Naive B cell (primary cell): Measurements from ENCODE around the gene CCDC174. TPM values are rescaled to one million over a fixed set of nuclear protein-coding genes. Genes with fewer than 3 reads are reported as not detected.
"Not testable (repeated sequence)": the region's sequence is repeated elsewhere in the genome, so short reads cannot be mapped to it uniquely, and the experiment has no call there.

Experiments used
- ATAC-seq, 2 donors: fragments of 150-1000 bp; cut with Tn5 transposase; 2 replicates each; pipeline ENCODE4 v1.10.0; 2021; ENCODE audit warnings: low read depth in 2 of 2, mild to moderate bottlenecking in 2 of 2, moderate library complexity in 2 of 2
- DNase-seq: peaks from one replicate; pipeline ENCODE4 v3.0.0; 2022
- H3K27ac Mint-ChIP-seq, 6 donors: one replicate each; pipeline ENCODE4 v1.8.0; 2020 to 2022; ENCODE audit warnings: mild to moderate bottlenecking in 6 of 6, mixed read lengths in 6 of 6, moderate library complexity in 5 of 6, inconsistent platforms in 2 of 6
- H3K27me3 Mint-ChIP-seq, 3 donors: one replicate each; pipeline ENCODE4 v1.8.0; 2021 to 2022; ENCODE audit warnings: mixed read lengths in 3 of 3, mild to moderate bottlenecking in 1 of 3
- H3K36me3 Mint-ChIP-seq, 2 donors: one replicate each; pipeline ENCODE4 v1.8.0; 2020 to 2022; ENCODE audit warnings: mixed read lengths in 2 of 2, inconsistent platforms in 1 of 2, mild to moderate bottlenecking in 1 of 2
- H3K4me1 Mint-ChIP-seq, 3 donors: one replicate each; pipeline ENCODE4 v1.8.0; 2020 to 2022; ENCODE audit warnings: mixed read lengths in 3 of 3, inconsistent platforms in 1 of 3, mild to moderate bottlenecking in 1 of 3, moderate library complexity in 1 of 3
- H3K4me3 Mint-ChIP-seq, 8 donors: one replicate each; pipeline ENCODE4 v1.8.0; 2020 to 2022; ENCODE audit warnings: mild to moderate bottlenecking in 8 of 8, mixed read lengths in 8 of 8, moderate library complexity in 8 of 8, inconsistent platforms in 2 of 8
- H3K9me3 Mint-ChIP-seq, 7 donors: one replicate each; pipeline ENCODE4 v1.8.0; 2020 to 2022; ENCODE audit warnings: mixed read lengths in 7 of 7, mild to moderate bottlenecking in 5 of 7, inconsistent platforms in 2 of 7, moderate library complexity in 1 of 7
- polyA plus RNA-seq, 6 donors: library from polyadenylated mRNA; unstranded; fragments of 300-500 nt; fragmentation: Illumina TruSeq; gene quantifications; one replicate each; pipeline ENCODE4 v1.2.3, GENCODE V29; 2021; ENCODE audit warnings: low read depth in 6 of 6

CCDC174 gene
- polyA plus RNA-seq = 10 to 100 TPM; 18.8 to 27.0 (median 22.9) TPM

GRCh38 chr3:14651440-14652251, at the start of gene CCDC174:
Gene CCDC174 (plus strand): TSS chr3:14651762. CDS start chr3:14651837, 75 bp downstream.
- Mint-ChIP-seq H3K27me3 (no peaks in the 10 kb centered on the region), H3K4me1 (peaks cover 28 to 37% (median 29%) of the 10 kb centered on the region in 3 donors), H3K4me3 (peak within 1 kb of the TSS; percentile 87 to 99 (median 94)), H3K27ac (peak within 1 kb of the TSS; percentile 98 to 99 (median 99)), H3K36me3 (peaks cover 7 to 9% of the 10 kb centered on the region in 2 donors), H3K9me3 (peaks cover 0 to 3% (median 0%) of the 10 kb centered on the region in 7 donors)
- peak; percentile 95 for DNase-seq
- ATAC-seq = peak; percentile 93 to 94

DNA sequence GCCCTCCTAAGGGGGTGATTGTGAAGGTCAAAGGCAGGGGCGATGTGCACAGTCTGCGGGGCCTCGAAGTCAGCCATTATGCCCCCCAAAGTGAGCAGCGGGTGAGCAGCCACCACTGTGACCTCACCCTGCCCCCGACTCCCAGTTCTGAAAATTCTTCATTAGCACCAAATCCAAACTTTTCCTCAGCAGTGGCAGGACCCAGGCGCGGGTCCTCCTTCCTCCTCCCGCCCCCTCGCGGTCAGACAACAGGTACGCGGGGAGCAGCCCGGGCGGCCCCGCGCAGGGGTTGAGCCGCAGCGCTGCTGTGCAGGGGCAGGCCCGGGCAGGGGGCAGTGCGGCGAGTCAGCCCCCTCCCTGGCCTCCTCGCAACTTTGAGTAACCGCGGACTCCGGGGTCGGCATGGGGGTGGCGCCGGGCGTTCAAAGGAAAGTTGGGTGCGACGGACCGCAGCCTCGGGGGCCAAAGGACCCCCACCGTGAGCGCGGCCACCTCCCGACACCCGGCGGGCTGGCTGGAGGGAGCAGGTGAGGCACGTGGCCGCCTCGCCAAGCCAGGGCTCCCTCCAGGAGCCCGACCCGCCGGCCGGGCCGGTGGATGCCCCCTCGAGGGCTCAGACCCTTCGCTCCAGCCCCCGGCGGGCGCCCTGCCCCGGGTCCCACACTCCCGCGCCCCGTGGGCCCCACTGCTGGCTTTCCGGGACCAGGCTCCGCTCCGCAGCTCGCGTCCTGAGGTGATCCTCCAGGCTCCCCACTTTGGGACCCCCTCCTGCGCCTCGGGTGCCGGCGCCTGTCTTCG, 49.4 kb upstream of the CCDC174 start:
- H3K36me3 Mint-ChIP-seq = peaks cover 0 to 22% of the 10 kb centered on the region in 2 donors
- H3K27ac Mint-ChIP-seq = no peak overlapping the region
- peaks cover 0 to 3% (median 0%) of the 10 kb centered on the region in 3 donors for H3K4me1 Mint-ChIP-seq
- H3K4me3 Mint-ChIP-seq = no peak overlapping the region
- ATAC-seq = no peak
- H3K9me3 Mint-ChIP-seq = peaks cover 6 to 27% (median 13%) of the 10 kb centered on the region in 7 donors
- H3K27me3 Mint-ChIP-seq = peaks cover 66 to 74% (median 73%) of the 10 kb centered on the region in 3 donors
- no peak for DNase-seq

- Mint-ChIP-seq H3K4me3 (peak overlapping the region in 2 of 8 donors; percentile 48), H3K36me3 (peaks cover 0 to 22% of the 10 kb centered on the region in 2 donors), H3K27me3 (peaks cover 68 to 76% (median 71%) of the 10 kb centered on the region in 3 donors), H3K9me3 (peaks cover 6 to 24% (median 13%) of the 10 kb centered on the region in 7 donors), H3K27ac (no peak overlapping the region), H3K4me1 (peaks cover 0 to 3% (median 0%) of the 10 kb centered on the region in 3 donors)
- no peak for ATAC-seq
- no peak for DNase-seq
These were observed 48.5 kb upstream of the CCDC174 start for GRCh38 chr3:14602804-14603644.

DNA sequence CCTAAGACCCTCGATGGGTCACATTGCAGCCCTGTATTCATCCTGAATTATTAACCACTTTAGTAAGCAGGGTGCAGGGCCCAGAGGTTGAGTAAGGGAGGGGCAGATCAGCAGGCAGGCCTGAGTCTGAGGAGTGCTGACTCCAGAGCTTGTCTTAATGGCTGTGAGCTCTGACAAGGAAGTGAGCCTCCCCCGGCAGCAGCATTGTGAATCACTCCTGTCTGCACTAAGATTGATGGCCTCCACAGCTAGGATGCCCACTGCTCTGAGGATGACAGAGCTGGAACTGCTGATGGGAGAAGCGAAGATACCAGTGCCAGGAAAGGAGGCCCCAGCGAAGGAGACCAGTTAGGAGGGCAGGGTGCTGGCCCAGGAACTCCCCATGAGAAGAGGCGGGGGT, 46.5 kb upstream of the CCDC174 start:
- no peak overlapping the region for H3K27ac Mint-ChIP-seq
- peaks cover 2 to 12% (median 6%) of the 10 kb centered on the region in 7 donors for H3K9me3 Mint-ChIP-seq
- peaks cover 58 to 68% (median 65%) of the 10 kb centered on the region in 3 donors for H3K27me3 Mint-ChIP-seq
- no peak overlapping the region for H3K4me3 Mint-ChIP-seq
- no peak for DNase-seq
- H3K36me3 Mint-ChIP-seq = peaks cover 0 to 8% of the 10 kb centered on the region in 2 donors
- ATAC-seq = no peak
- peaks cover 0 to 3% (median 0%) of the 10 kb centered on the region in 3 donors for H3K4me1 Mint-ChIP-seq

DNA sequence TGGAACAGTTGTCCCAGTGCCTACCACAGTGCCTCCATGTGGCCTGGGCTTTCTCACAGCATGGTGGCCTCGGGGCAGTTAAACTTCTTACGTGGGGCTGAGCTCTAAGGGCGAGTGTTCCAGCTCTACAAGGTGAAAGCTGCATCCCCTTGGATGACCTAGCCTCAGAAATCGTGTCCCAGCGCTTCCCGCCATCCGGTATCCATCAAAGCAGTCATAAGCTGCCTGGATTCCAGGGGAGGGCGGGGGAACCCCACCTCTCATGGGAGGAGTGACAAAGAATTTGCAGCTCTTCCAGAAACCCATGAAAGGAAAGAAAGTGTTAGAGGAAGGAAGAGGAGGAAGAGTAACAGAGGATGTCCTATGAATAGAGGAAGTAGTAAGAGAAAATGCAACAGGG, 45.8 kb upstream of the CCDC174 start:
- Mint-ChIP-seq H3K27ac (no peak overlapping the region), H3K36me3 (peaks cover 0 to 8% of the 10 kb centered on the region in 2 donors)
- ATAC-seq = no peak

DNA sequence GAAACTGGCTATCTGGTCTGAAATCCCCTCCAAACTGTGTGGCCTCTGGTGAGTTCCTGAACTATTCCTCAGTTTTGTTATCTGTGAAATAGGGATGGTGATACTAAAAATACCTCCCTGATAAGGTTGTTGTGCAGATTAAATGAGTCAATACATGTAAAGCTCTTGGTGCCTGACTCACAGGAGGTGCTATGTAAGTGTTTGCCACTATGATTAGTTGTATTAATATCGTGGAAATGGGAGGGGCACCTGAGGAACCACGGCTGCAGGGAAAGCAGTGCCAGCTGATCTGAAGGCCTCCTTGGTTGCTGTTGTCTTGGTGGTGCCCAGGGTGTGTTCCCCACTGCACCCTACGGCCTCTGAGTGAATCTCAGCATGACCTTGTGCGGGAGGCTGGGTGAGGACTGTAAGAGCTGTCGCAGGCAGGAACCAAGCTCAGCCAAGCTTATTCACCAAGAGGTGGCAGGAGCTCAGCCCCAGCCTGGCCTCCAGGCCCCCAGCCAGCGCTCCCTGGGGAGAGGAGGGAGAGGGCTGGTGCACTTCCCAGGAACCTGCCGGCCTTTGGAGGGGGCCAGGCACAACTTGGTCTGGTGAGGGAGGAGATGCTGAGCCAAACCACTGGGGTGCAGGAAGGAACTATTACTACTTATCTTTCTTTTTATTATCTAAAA, 44.8 kb upstream of the CCDC174 start:
- DNase-seq (no peak), ATAC-seq (no peak)
- no peak overlapping the region for H3K4me3 Mint-ChIP-seq
- H3K27ac Mint-ChIP-seq = no peak overlapping the region
- H3K36me3 Mint-ChIP-seq = peaks cover 0 to 8% of the 10 kb centered on the region in 2 donors
- H3K27me3 Mint-ChIP-seq = peaks cover 56 to 61% (median 58%) of the 10 kb centered on the region in 3 donors
- peaks cover 2 to 12% (median 5%) of the 10 kb centered on the region in 7 donors for H3K9me3 Mint-ChIP-seq
- peaks cover 0 to 2% (median 0%) of the 10 kb centered on the region in 3 donors for H3K4me1 Mint-ChIP-seq

More for the DNA sequence above, 45.8 kb upstream of the CCDC174 start:
- Mint-ChIP-seq H3K4me1 (peaks cover 0 to 3% (median 0%) of the 10 kb centered on the region in 3 donors), H3K9me3 (peaks cover 2 to 12% (median 5%) of the 10 kb centered on the region in 7 donors), H3K4me3 (no peak overlapping the region), H3K27me3 (peaks cover 58 to 65% (median 65%) of the 10 kb centered on the region in 3 donors)
- DNase-seq = no peak

- no peak for ATAC-seq
These were observed 43.3 kb upstream of the CCDC174 start for GRCh38 chr3:14608298-14608697.

DNA sequence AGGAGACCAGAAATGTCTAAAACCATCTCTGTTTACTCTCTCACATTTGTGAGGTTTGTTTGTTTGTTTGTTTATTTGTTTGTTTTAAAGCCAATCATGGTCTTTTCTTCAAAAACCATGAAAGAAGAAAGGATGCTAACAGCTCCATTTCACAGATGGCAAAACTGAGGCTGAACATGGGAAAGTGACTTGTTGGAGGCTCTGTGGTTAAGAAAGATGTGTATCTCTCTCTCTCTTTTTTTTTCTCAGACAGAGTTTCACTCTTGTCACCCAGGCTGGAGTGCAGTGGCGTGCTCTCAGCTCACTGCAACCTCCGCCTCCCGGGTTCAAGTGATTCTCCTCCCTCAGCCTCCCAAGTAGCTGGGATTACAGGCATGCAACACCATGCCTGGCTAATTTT, 42.5 kb upstream of the CCDC174 start:
- H3K27me3 Mint-ChIP-seq = peaks cover 55 to 66% (median 61%) of the 10 kb centered on the region in 3 donors
- not testable (repeated sequence) for H3K27ac Mint-ChIP-seq, H3K4me1 Mint-ChIP-seq, H3K9me3 Mint-ChIP-seq, ATAC-seq, H3K4me3 Mint-ChIP-seq, DNase-seq, H3K36me3 Mint-ChIP-seq

More at GRCh38 chr3:14608298-14608697, 43.3 kb upstream of the CCDC174 start:
- Mint-ChIP-seq H3K27me3 (peaks cover 61 to 66% (median 62%) of the 10 kb centered on the region in 3 donors), H3K4me1 (no peaks in the 10 kb centered on the region), H3K4me3 (no peak overlapping the region), H3K27ac (peak overlapping the region in 1 of 6 donors; percentile 21), H3K9me3 (peaks cover under 1 to 9% (median 2%) of the 10 kb centered on the region in 7 donors), H3K36me3 (peaks cover 0 to 4% of the 10 kb centered on the region in 2 donors)
- no peak for DNase-seq

GRCh38 chr3:14609506-14609905, 42.1 kb upstream of the CCDC174 start:
- no peak overlapping the region for H3K4me3 Mint-ChIP-seq
- H3K4me1 Mint-ChIP-seq = no peaks in the 10 kb centered on the region
- peaks cover 51 to 63% (median 58%) of the 10 kb centered on the region in 3 donors for H3K27me3 Mint-ChIP-seq
- H3K36me3 Mint-ChIP-seq = no peaks in the 10 kb centered on the region
- H3K9me3 Mint-ChIP-seq = peaks cover 0 to 2% (median 0%) of the 10 kb centered on the region in 7 donors
- no peak for DNase-seq
- no peak overlapping the region for H3K27ac Mint-ChIP-seq
- ATAC-seq = no peak

DNA sequence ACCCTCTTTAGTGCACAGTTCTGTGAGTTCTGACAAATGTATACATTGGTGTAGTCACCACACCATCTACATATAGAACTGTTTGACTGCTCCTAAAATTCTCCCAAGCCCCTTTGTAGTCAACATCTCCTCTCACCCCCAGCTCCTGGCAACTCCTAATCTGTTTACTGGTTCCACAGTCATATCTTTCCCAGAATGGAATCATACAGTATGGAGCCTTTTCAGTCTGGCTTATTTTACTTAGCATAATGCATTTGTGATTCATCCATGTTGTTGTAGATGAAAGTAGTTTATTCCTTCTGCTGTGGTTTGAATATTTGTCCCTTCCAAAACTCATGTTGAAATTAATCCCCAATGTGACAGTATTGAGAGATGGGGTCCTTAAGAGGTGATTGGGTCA, 41.6 kb upstream of the CCDC174 start:
- Mint-ChIP-seq H3K27me3 (peaks cover 49 to 58% (median 54%) of the 10 kb centered on the region in 3 donors), H3K27ac (no peak overlapping the region), H3K4me1 (no peaks in the 10 kb centered on the region), H3K9me3 (peaks cover 0 to 2% (median 0%) of the 10 kb centered on the region in 7 donors), H3K36me3 (no peaks in the 10 kb centered on the region), H3K4me3 (no peak overlapping the region)
- ATAC-seq (no peak), DNase-seq (no peak)

DNA sequence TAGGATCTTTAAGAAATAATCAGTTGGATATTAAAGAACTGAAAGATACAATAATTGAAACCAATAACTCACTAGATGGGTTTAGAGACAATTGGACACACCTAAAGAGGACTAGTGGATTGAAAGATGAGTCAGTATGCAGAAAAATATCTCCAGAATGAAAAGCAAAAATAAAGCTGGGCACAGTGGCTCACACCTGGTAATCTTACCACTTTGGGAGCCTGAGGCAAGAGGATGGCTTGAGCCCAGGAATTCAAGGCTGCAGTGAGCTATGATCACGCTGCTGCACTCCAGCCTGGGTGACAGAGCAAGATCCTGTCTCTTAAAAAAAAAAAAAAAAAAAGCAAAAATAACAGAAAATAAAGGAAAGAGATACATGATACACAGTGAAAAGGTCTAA, 37.4 kb upstream of the CCDC174 start:
- Mint-ChIP-seq H3K9me3 (peaks cover 0 to 2% (median 0%) of the 10 kb centered on the region in 7 donors), H3K27me3 (peaks cover 44 to 65% (median 59%) of the 10 kb centered on the region in 3 donors), H3K27ac (peak overlapping the region in 1 of 6 donors; percentile 28), H3K4me1 (no peaks in the 10 kb centered on the region), H3K36me3 (no peaks in the 10 kb centered on the region), H3K4me3 (no peak overlapping the region)
- ATAC-seq (no peak), DNase-seq (no peak)

DNA sequence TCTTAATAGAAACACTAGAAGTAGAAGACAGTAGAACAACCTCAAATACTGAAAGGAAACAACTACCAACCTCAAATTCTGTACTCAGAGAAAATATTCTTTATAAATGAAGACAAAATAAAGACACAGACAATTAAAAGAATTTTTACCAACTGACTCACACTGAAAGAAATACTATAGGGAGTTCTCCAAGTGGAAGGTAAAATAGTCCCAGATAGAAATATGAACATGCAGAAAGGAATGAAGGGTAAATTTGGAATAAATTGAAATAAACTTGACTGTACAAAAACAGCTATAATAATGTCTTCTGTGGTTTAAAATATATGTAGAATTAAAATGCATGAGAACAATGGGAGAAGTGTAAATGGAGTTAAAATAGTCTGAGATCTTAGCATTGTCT, 36.7 kb upstream of the CCDC174 start:
- H3K27me3 Mint-ChIP-seq = peaks cover 43 to 71% (median 63%) of the 10 kb centered on the region in 3 donors
- peaks cover 0 to 3% (median 0%) of the 10 kb centered on the region in 7 donors for H3K9me3 Mint-ChIP-seq
- no peak overlapping the region for H3K27ac Mint-ChIP-seq
- ATAC-seq (no peak), DNase-seq (no peak)
- H3K36me3 Mint-ChIP-seq = no peaks in the 10 kb centered on the region
- no peaks in the 10 kb centered on the region for H3K4me1 Mint-ChIP-seq
- H3K4me3 Mint-ChIP-seq = no peak overlapping the region
